DMS53 treated with DMSO at 0.1 percent for 48 hours (cell line): Measurements from ENCODE around the gene PEAK1.

Experiments used
- DNase-seq: peaks from one replicate; lab custom pipeline; 2025; ENCODE audit not compliant: unreplicated experiment; lab: John Stamatoyannopoulos, UW

Gene PEAK1

DNA sequence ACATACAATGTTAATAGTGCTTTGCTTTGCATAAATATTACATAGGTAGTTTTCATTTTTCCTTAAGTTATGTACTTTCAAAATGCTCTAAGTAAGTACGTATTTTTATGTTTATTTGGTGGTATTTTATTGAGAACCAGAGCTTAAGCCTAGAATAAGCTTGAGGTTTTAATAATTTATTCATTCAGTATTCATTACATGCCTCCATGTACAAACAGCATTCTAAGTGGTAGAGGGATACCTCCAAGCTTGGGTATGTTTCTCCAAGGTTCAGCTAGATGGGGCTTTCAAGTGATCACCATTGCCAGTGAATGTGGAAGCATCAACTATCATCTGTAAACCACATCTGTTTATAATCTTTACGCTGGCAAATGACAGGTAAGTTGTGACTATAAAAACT, 52.3 kb downstream of the PEAK1 start:
- no peak for DNase-seq

DNA sequence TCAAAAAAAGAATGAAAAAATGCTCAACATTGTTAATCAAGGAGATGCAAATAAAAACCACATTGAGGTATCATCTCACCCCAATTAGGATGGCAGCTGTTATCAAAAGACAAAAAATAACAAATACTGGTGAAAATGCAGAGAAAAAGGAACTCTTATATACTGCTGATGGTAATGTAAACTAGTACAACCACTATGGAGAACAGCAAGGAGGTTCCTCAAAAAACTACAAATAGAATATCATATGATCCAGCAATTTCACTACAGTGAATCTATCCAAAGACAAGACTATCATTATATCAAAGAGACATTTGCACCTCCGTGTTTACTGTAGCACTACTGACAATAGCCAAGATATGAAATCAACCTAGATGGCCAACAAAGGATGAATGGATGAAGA, 58.4 kb downstream of the PEAK1 start:
- DNase-seq, result no peak

DNA sequence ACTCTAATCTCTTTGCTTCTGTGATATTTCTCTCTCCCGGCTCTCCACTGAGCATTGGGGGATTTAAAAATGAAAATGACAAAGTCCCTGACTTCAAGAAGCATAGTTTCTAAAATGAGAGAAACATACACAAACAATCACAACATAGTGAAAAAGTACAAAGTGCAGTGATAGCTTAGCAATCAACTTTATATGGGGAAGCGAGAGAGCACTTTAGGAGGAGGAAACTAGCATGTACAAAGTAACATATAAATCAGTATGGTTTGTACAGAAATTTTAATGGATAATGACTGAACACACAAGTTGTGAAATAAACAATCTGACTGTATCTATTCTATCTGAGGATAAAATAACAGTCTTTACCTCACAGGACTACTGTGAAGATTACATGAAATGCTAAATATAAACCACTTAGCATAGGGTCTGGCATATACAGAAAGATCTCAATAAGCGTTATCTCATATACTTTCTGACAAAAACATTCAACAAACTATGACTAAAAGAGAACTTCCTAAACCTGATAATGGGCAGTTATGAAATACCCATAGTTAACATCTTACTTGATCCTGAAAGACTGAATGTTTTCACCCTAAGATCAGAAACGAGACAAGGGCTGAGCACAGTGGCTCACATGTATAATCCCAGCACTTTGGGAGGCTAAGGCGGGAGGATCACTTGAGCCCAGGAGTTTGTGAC, 61.2 kb downstream of the PEAK1 start:
- DNase-seq, result no peak

DNA sequence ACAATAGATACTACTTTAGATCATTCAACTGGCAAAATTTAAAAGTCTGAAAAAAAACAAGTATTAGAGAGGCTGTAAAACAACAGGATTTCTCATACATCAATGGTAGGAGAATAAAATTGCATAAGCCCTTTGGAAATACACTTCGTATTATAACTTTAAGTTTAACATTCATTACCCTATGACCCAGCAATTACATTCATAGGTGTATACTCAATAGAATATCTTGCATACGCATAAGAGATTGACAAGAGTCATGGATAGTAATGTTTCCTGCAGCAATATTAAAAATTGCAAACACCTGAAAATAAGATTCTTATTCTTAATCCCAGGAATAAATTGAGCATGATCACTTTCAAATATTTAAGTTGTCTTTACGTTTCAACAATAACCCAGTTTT, 63.6 kb downstream of the PEAK1 start:
- DNase-seq, result no peak

DNA sequence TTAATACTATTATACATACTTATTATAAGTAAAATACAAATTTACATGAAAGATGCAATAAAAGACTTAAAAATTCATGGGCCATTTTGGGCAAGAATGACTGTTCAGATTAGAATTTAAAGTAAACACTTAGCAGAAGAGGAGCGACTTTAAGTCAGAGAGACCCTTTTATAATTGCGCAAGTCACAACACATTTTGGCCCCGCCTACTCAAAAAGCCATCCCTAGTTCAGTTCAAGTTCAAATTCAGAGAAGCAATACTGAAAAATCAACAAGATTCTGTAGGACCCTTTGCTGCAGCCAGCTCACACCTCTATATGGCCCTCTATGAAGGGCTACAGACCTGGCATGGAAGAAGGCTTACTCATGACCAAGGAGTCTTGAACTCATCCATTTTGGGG, 64.6 kb downstream of the PEAK1 start:
- no peak for DNase-seq

DNA sequence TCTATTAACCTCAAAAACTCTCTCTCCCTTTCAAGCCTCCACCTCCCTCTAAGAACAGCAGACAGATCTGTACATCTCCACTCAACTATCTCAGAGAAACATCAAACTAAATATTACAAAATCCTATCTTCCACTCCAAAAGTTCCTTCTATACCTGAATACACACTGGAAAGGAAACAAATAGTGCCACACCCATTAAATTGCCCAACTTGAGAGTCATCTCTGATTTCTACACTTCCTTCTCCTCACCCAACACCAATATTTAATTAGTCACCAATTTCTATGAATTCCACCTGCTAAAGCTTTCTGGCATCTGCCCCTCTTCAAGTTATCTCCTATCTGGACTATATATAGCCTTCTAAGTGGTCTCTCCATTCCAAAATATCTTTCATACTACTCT, 65.8 kb downstream of the PEAK1 start:
- no peak for DNase-seq

DNA sequence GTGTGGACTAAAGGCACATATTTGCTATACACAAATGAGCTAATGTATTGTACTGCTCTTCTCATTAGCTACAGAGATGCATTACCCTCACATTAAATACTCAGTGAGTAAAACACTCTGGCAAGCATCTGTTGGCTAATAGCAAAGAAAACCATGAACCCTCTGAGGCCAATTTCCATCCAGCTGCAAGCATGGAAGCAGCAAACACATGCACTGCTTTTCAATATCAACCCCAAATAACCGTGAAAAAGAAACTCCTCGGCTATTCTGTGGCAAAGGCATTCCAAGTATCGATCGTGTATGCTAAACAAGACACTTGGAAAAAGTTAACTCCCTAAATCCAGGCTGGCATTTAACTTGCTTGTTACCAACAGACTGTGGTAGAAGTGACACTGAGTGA, 67.0 kb downstream of the PEAK1 start:
- no peak for DNase-seq

DNA sequence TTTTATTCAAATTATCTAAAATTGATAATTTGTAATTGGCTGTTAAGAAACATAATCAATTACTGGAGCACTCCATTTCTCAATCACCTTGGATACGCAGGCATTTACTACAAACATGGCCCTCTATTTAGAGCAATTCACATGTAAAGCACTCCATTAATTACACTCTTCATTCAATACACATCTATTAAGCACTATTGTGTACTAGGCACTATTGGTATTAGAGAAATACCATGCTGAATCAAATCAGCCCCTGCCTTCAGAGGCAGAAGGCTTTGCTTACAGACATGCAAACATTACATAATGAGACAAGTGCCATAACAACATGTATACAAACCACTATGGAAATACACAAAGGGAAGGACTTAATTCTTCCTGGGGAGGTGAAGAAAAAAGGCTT, 69.1 kb downstream of the PEAK1 start:
- no peak for DNase-seq

DNA sequence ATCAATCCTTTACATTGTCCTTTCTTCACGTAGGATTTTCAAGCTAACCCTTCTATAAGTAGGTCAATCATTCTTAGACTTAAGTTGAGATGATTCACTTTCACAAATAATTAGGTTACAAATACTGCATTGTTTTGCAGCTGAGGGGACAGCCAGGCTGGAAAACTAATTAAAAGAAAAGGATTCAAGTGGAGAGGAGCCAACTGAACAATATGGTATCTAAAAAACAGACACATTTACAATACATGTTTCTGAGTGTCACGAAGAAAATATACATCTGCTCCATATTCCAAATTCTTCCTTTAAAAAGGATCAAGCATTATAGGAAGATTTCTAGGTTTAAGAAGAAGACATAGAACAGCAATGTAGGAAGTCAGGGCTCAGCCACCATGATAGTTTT, 70.2 kb downstream of the PEAK1 start:
- no peak for DNase-seq

DNA sequence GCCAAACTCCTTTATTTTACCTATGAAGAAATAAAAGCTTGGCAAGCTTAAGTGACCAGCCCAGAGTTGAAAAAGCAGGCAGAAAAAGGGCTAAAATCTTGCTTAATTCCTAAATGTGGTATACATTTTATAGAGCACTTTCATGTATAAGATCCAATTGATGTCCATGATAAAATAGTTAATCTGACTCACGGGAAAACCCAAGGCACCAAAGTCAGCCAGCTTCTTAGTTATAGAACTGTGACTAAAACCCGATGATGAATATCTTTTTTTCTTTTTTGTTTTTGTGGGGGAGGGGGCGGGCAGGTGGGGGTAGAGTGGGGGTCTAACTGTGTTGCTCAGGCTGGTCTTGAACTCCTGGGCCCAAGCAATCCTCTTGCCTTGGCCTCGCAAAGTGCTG, 71.4 kb downstream of the PEAK1 start:
- no peak for DNase-seq

DNA sequence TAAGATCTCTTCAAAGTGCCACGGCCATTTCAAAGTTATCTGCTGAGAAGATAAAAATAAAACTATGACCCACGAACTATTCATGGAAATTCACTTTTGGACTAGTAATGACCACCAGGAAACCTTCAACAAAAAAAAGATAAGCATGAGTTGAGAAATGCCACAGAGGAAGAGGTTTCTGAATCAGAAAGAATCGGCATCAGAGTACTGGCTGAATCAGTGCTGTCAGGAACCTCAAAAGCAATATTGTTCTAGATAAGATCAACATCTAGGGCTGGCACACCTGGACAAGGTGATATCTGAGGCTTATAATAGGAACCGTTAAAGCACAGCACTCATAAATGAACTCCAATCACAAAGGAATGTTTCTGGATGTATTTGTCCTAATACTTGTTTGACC, 72.7 kb downstream of the PEAK1 start:
- DNase-seq, result no peak

DNA sequence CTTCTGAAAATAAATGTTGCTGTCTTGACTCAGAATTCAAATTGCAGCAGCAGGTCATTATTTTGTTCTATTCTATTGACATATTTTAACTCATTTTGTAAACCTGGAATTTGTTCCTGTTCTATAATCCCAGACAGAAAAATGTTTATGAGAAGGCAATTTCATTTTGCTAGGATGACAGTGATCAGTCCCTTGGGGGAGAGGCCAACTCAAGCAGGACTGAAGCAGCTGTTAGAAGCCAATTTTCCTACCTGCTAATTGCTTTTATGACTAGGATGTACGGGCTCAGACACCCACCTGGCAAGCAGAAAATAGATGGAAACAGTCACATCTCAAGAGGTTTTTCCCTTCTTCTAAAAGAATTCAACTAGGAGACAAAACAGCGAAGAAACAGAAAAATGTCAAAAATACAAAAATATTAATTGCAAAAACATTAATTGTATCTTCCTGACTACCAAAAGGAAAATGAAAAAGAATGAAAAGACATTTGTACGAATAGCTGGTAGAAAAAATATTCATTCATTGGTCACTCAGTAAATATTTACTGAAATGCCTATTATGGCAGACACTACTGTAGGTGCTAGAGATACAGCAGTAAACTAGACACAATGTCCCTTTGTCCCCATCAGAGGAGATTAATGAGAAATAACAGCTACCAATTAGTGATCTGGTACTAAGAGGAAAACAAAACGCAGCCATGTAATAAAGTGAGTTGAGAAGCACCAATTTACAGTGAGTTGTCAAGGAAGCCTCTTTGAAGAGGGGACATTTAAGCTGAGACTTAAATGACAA, 73.5 kb downstream of the PEAK1 start:
- no peak for DNase-seq

DNA sequence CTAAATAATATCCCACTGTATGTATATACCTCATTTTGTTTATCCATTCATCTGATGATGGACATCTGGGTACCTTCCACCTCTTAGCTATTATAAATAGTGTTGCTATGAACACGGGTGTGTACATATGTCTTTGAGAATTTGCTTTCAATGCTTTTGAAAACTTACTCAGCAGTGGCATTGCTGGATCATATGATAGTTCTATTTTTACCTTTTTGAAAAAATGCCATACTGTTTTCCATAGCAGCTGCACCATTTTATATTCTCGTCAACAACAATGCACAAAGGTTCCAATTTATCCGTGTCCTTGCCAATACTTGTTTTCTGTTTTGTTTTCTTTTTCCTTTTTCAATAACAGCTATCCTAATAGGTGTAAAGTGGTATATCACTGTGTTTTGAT, 77.1 kb downstream of the PEAK1 start:
- DNase-seq, result no peak

DNA sequence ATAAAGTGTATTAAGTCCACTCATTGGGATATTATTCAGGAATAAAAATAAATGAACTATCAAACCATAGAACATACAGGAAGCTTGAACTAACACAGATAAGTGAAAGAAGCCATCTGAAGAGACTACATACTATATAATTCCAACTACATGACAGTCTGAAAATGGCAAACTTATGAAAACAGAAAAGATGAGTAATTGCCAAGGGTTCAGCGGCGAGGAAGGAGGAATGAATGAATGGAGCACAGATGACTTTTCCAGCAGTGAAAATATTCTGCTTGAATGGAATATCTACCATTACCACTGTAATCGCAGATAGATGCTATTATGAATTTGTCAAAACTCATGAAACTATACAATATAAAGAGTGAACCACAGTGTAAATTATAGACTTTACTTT, 79.7 kb downstream of the PEAK1 start:
- no peak for DNase-seq

DNA sequence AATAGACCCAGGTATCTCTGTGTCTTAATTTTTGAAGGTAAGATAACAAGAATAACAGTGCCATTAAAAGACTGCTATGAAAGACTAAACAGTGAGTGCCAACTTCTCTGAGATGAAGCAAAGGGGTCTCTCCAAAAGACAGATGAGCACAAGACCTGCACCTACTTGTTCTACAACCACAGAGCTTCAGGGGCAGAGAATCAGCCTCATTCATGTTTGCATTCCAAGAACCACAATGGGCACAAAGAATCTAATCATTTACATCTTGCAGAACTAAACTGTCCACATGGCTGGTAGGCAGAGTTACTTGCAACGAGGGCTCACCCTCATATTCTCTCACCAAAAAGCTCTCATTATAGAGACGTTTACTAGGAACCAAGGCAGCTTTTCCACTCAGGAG, 83.9 kb downstream of the PEAK1 start:
- DNase-seq, result no peak

DNA sequence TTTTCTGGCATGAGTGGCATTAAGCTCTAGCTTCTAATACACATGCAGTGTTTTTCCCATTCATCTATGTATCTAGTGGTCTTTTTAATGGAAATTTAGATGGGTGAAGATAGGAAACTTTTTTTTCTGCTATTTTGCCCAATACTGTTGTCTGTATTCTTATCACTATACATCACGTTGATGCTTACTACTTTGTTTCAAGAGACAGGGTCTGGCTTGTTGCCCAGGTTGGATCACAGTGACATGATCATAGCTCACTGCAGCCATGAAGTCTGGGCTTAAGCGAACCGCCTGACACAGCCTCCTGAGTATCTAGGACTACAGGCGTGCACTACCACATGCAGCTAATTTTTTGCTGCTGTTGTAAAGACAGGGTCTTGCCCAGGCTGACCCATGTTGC, 84.6 kb downstream of the PEAK1 start:
- no peak for DNase-seq

DNA sequence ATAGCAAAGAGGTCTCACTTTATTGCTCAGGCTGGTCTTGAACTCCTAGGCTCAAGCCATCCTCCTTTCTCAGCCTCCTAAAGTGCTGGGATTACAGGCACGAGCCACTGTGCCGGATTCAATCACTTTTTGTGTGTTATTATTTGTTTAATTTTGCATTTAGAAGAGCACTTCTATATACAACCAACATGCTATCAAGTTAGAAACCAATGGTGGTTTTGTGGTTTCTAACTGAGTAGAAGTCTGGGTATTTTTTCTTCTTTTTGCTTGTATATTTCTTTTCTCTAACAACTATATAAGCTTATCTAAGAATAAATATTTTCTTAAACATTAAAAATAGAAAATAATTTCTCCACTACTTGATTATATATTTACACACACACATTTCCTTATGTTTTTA, 86.7 kb downstream of the PEAK1 start:
- no peak for DNase-seq

DNA sequence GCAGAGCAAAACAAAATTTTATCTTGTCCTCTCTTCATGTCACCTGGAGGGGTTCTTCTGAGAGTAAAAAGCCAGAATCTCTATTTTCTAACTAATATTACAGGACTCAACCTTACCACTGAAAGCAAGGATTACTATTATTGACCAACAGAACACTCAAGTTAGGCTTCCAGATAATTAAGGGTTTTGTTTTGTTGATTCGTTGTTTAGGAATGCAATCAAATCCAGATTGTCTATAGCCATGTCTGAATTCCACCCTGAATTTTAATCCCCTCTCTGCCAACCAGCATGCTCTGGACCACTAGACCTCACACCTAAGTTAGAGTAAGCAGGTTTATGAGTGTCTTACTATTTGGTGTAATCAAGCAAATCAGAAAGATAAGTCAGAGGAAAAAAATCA, 90.7 kb downstream of the PEAK1 start:
- DNase-seq, result no peak

DNA sequence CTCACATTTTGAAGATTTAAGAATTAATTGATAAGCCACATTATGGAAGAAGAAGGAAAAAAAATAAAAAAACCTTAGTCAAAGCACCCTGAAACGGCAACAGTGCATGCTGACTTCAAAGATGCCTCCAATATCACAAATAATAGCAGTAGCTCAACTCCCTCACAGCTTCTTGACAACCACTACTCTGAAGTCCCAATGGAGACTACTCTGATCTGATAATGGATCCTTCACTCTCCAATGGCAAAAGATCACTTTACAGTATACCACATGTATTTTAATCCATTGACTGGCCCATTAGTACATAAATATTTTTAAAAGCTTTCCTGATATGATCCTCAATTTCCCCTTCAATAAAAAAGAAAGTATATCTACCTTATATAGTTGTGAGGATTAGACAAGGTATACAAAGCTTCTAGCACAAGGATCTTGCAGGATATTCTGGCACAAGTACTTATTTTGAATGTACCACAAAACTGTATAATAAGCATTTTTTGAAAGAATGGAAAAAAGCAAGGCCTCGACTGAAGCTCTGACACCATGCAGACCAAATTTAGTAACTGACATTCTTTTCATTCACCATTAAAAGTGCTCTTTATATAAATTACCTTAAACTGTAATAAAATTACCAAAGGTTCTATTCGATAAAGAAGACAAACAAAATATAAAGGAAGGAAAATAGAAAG, 91.9 kb downstream of the PEAK1 start:
- DNase-seq, result no peak

DNA sequence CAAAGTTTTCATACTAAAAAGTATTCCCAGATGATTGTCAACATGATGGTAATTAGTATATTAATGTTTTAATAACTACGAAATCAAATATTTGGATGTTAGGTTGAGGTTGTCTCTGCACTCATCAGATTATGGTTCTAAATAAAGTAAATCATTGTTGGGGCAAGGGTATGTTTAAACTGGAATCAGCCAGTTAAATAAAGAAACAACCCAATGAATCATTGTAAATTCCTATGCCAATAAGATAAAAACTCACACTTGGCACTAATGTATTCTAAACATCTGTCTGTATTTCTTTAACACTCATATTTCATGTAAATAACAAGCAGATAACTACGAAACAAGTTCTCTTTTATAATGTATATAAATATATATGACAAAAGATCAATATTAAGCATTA, 92.7 kb downstream of the PEAK1 start:
- DNase-seq, result no peak

DNA sequence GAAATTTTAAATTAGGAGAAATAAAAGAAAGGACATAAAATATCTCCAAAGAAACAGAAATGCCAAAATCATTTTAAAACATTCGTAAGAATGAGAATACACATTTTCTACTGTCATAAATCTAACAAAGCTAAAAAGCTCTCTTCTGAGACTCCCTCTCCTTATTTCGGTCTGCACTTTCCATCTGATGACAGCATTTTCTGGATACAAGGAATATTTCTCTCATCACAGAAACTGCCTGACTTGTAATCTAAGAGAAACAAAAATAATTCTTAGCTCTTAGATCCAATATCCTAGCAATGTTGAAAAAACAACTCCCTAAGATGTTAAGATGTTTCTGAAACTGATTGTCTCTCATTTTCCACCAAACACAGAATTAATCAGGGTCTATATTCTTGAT, 93.5 kb downstream of the PEAK1 start:
- DNase-seq, result no peak

DNA sequence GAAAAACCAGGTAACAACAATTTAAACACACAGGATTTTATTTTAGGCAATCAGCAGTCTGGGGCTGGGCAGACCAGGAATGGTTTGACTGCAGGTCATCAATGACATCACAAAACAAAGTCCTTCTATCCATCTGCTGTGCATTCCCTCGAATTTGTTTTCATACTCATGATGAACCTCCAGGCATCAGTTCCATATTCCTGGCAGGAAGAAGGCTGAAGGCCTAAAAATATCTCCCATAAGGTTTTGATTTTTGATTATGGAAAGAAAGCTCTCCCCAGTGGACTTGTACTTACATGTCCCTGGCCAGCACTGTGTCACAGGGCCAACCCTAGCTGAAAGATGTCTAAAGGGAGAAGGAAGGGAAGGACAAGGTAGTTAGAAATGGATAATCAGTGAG, 107.4 kb downstream of the PEAK1 start:
- no peak for DNase-seq
